ENCODE results near the gene CHRD.
A peak's percentile ranks its signal among the peaks of the same experiment; 100 is the strongest.

The CHRD gene

GRCh38 chr3:184345317-184346144 lies 34.3 kb upstream of the CHRD start:
- POLR2A ChIA-PET: no interaction called here

GRCh38 chr3:184346480-184347190 lies 33.2 kb upstream of the CHRD start:
- TF ChIP-seq, protein P1, sequence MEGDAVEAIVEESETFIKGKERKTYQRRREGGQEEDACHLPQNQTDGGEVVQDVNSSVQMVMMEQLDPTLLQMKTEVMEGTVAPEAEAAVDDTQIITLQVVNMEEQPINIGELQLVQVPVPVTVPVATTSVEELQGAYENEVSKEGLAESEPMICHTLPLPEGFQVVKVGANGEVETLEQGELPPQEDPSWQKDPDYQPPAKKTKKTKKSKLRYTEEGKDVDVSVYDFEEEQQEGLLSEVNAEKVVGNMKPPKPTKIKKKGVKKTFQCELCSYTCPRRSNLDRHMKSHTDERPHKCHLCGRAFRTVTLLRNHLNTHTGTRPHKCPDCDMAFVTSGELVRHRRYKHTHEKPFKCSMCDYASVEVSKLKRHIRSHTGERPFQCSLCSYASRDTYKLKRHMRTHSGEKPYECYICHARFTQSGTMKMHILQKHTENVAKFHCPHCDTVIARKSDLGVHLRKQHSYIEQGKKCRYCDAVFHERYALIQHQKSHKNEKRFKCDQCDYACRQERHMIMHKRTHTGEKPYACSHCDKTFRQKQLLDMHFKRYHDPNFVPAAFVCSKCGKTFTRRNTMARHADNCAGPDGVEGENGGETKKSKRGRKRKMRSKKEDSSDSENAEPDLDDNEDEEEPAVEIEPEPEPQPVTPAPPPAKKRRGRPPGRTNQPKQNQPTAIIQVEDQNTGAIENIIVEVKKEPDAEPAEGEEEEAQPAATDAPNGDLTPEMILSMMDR (IDR thresholded peaks at IDR 0.05; ENCODE audit: insufficient read depth, low read length, missing control alignments): no peak
- no peak overlapping the region for H3K4me3 ChIP-seq (ENCODE audit: low read depth, low read length)
- ChIA-PET POLR2A (no interaction called here), CTCF (interaction anchor here (1.2 to 2.3 kb wide), 4 partner anchors 8 to 168 kb away, joined by 4 to 15 read pairs (median 6); partner anchors contain the start of gene FAM131A)
- no peak for DNase-seq (ENCODE audit: low read depth, low spot score)

More at GRCh38 chr3:184345317-184346144, 34.3 kb upstream of the CHRD start:
- TF ChIP-seq, protein P1 (IDR thresholded peaks at IDR 0.05; ENCODE audit: insufficient read depth, low read length, missing control alignments): peak; percentile 50
- no peak for DNase-seq (ENCODE audit: low read depth, low spot score)
- CTCF ChIA-PET: interaction anchor here (1.0 to 5.0 kb wide), 11 partner anchors 8 to 450 kb away, joined by 3 to 40 read pairs (median 3); partner anchors contain the start of gene FAM131A
- no peak overlapping the region for H3K4me3 ChIP-seq (ENCODE audit: low read depth, low read length)

DNA sequence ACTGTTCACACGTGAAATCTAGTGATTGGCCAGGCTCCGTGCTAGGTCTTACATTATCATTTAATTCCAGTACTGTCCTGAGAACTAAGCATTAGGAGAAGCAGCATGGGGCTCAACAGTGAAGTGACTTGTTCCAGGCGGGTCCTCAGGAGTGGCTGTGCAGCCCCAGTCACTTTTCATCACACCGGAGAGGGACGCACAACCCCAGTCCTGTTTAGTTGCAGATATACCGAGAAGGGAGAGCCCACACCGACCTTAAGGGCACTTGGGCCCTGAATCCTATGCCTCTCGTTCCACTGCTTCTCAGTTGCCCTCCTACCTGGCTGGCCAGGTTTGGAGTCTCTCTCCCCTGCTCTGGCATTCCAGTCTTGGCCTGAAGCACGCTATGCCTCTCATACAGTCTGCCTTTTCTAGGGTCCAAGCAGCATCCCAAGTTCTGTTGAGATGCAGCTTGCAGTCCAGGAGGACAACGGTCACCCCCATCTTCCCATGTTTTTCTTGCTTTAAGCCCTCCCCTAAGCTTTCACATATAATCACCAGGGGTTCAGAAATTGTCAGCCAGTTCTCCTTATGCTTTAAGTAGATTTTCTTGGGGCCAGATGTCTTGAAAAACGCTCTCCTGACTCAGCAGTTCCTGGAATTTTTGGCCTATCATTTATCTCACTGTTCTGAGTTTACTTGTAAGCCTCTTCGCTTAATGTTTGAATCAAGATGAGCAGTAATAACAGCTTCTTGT lies 32.4 kb upstream of the CHRD start:
- ChIA-PET POLR2A (interaction anchor here (0.9 kb wide), 1 partner anchor 14 kb away, joined by 4 read pairs; no protein-coding TSS in a partner anchor), CTCF (interaction anchor here (1.2 to 2.6 kb wide), 7 partner anchors 7 to 196 kb away, joined by 4 to 20 read pairs (median 6); partner anchors contain the start of gene FAM131A)
- TF ChIP-seq, protein P1 (IDR thresholded peaks at IDR 0.05; ENCODE audit: insufficient read depth, low read length, missing control alignments): no peak
- DNase-seq (ENCODE audit: low read depth, low spot score): no peak
- H3K4me3 ChIP-seq (ENCODE audit: low read depth, low read length): no peak overlapping the region

- ChIA-PET POLR2A (interaction anchor here (0.9 kb wide), 1 partner anchor 14 kb away, joined by 4 read pairs; no protein-coding TSS in a partner anchor), CTCF (interaction anchor here (1.4 to 2.6 kb wide), 5 partner anchors 8 to 196 kb away, joined by 3 to 20 read pairs (median 5); no protein-coding TSS in a partner anchor)
- DNase-seq (ENCODE audit: low read depth, low spot score): no peak
- no peak overlapping the region for H3K4me3 ChIP-seq (ENCODE audit: low read depth, low read length)
- TF ChIP-seq, protein P1 (IDR thresholded peaks at IDR 0.05; ENCODE audit: insufficient read depth, low read length, missing control alignments): no peak
Observed at GRCh38 chr3:184348057-184348382, 31.8 kb upstream of the CHRD start.

GRCh38 chr3:184349563-184350470 lies 30.0 kb upstream of the CHRD start:
- no peak for DNase-seq (ENCODE audit: low read depth, low spot score)
- TF ChIP-seq, protein P1 (IDR thresholded peaks at IDR 0.05; ENCODE audit: insufficient read depth, low read length, missing control alignments): no peak
- CTCF ChIA-PET: interaction anchor here (1.6 to 2.6 kb wide), 5 partner anchors 10 to 194 kb away, joined by 3 to 20 read pairs (median 5); no protein-coding TSS in a partner anchor
- no peak overlapping the region for H3K4me3 ChIP-seq (ENCODE audit: low read depth, low read length)
- POLR2A ChIA-PET: no interaction called here

Data from AG04449 (cell line).